Neuron (in vitro differentiated cells): ENCODE results near the gene PPP6R2.
"Not testable (repeated sequence)": the region's sequence is repeated elsewhere in the genome, so short reads cannot be mapped to it uniquely, and the experiment has no call there.

Source experiments
- H2AFZ ChIP-seq: one replicate; pipeline ENCODE4 v1.6.1; 2013; ENCODE audit warnings: low read depth, mild to moderate bottlenecking, inconsistent platforms, low read length, moderate library complexity
- H3K27me3 ChIP-seq: one replicate; pipeline ENCODE4 v1.6.1; 2013; ENCODE audit warnings: low read length; ENCODE audit not compliant: insufficient read depth
- H3K36me3 ChIP-seq: one replicate; pipeline ENCODE4 v1.6.1; 2013; ENCODE audit warnings: low read length; ENCODE audit not compliant: insufficient read depth
- H3K4me1 ChIP-seq: one replicate; pipeline ENCODE4 v1.6.1; 2013; ENCODE audit warnings: low read length; ENCODE audit not compliant: insufficient read depth
- H3K4me3 ChIP-seq: 2 replicates; pipeline ENCODE4 v1.5.1; 2013; ENCODE audit warnings: mild to moderate bottlenecking, low read length, moderate library complexity
- H3K9me3 ChIP-seq: one replicate; pipeline ENCODE4 v1.6.1; 2013; ENCODE audit warnings: low read length

Gene PPP6R2

DNA sequence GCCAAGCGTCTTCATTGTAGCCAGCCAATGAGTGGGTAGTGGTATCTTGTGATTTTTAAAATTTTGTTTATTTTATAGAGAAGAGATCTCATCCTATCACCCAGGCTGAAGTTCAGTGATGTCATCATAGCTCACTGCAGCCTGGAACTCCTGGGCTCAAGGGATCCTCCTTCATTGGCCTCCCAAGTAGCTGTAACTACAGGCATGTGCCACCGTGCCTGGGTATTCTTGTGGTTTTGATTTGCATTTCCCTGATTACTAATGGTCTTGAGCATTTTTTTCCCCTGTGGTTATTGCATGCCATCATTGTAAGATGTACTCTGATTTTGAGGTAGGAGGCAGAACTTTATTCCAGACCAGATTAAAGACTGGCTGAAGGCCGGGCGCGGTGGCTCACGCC lies 13.9 kb upstream of the PPP6R2 start:
- no peaks in the 10 kb centered on the region for H3K27me3 ChIP-seq
- no peak overlapping the region for H2AFZ ChIP-seq
- H3K9me3 ChIP-seq, result no peaks in the 10 kb centered on the region
- H3K4me3 ChIP-seq, result no peak overlapping the region
- peaks cover 18% of the 10 kb centered on the region for H3K4me1 ChIP-seq
- no peaks in the 10 kb centered on the region for H3K36me3 ChIP-seq

- not testable (repeated sequence) for H2AFZ ChIP-seq, H3K4me3 ChIP-seq
Measured at GRCh38 chr22:50334433-50334832, 8.7 kb upstream of the PPP6R2 start.

DNA sequence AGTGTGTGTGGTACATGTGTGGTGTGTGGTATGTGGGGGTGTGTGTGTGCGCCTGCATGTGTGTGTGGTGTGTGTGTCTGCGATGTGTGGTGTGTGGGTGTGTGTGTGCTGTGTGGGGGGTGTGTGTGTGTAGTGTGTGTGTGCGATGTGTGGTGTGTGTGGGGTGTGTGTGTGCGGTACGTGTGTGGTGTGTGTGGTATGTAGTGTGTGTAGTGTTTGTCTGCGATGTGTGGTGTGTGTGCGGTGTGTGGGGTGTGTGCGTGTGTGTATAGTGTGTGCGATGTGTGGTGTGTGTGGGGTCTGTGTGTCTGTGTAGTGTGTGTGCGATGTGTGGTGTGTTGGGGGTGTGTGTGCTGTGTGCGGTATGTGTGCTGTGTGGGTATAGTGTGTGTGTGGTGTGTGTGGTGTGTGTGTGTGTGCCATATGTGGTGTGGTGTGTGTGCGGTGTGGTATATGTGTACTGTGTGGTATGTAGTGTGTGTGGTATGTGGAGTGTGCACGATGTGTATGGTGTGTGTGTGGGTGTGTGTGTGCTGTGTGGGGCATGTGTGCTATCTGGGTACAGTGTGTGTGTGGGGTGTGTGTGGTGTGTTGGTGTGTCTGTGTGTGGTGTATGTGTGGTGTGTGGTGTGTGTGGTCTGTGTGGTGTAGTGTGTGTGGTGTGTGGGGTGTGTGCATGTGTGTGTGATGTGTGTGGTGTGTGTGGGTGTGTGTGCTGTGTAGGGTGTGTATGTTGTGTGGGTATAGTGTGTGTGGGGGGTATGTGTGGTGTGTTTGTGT lies 5.7 kb upstream of the PPP6R2 start:
- Histone ChIP-seq H3K9me3 (no peaks in the 10 kb centered on the region), H3K4me3 (no peak overlapping the region), H3K36me3 (no peaks in the 10 kb centered on the region), H3K4me1 (peaks cover 4% of the 10 kb centered on the region), H2AFZ (no peak overlapping the region), H3K27me3 (no peaks in the 10 kb centered on the region)

More at GRCh38 chr22:50334433-50334832, 8.7 kb upstream of the PPP6R2 start:
- not testable (repeated sequence) for H3K27me3 ChIP-seq, H3K4me1 ChIP-seq, H3K9me3 ChIP-seq, H3K36me3 ChIP-seq

DNA sequence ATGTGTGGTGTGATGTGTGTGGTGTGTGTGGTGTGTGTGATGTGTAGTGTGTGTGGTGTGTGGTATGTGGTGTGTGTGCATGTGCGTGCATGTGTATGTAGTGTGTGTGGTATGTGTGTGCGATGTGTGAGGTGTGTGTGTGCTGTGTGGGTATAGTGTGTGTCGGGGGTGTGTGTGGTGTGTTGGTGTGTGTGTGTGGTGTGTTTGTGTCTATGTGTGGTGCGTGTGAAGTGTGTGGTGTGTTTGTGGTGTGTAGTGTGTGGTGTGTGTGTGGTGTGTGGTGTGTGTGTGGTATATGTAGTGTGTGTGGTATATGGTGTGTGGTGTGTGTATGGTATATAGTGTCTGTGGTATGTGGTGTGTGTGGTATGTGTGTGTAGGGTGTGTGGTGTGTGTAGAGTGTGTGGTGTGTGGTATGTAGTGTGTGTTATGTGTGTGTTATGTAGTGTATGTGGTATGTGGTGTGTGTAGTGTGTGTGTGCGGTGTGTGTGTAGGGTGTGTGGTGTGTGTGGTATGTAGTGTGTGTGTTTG lies 5.0 kb upstream of the PPP6R2 start:
- Histone ChIP-seq H3K4me3 (no peak overlapping the region), H3K9me3 (no peaks in the 10 kb centered on the region), H3K4me1 (peaks cover 6% of the 10 kb centered on the region), H2AFZ (no peak overlapping the region), H3K27me3 (no peaks in the 10 kb centered on the region), H3K36me3 (no peaks in the 10 kb centered on the region)

DNA sequence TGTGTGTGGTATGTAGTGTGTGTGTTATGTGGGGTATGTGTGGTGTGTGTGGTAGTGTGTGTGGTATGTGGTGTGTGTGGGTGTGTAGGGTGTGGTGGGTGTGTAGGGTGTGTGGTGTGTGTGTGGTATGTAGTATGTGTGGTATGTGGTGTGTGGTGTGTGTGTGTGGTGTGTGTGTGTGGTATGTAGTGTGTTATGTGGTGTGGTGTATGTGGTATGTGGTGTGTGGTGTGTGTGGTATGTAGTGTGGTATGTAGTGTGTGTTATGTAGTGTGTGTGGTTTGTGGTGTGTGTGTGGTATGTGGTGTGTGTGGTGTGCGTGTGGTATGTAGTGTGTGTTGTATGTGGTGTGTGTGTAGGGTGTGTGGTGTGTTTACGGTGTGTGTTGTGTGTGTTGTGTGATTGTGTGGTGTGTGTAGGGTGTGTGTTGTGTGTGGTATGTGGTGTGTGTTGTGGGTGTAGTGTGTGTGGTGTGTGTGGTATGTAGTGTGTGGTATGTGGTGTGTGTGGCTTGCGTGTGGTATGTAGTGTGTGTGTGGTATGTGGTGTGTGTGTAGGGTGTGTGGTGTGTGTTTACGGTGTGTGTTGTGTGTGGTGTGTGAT lies 4.2 kb upstream of the PPP6R2 start:
- no peaks in the 10 kb centered on the region for H3K36me3 ChIP-seq
- H3K4me3 ChIP-seq, result no peak overlapping the region
- H3K9me3 ChIP-seq, result no peaks in the 10 kb centered on the region
- H2AFZ ChIP-seq, result no peak overlapping the region
- H3K27me3 ChIP-seq, result no peaks in the 10 kb centered on the region
- H3K4me1 ChIP-seq, result peaks cover 6% of the 10 kb centered on the region

DNA sequence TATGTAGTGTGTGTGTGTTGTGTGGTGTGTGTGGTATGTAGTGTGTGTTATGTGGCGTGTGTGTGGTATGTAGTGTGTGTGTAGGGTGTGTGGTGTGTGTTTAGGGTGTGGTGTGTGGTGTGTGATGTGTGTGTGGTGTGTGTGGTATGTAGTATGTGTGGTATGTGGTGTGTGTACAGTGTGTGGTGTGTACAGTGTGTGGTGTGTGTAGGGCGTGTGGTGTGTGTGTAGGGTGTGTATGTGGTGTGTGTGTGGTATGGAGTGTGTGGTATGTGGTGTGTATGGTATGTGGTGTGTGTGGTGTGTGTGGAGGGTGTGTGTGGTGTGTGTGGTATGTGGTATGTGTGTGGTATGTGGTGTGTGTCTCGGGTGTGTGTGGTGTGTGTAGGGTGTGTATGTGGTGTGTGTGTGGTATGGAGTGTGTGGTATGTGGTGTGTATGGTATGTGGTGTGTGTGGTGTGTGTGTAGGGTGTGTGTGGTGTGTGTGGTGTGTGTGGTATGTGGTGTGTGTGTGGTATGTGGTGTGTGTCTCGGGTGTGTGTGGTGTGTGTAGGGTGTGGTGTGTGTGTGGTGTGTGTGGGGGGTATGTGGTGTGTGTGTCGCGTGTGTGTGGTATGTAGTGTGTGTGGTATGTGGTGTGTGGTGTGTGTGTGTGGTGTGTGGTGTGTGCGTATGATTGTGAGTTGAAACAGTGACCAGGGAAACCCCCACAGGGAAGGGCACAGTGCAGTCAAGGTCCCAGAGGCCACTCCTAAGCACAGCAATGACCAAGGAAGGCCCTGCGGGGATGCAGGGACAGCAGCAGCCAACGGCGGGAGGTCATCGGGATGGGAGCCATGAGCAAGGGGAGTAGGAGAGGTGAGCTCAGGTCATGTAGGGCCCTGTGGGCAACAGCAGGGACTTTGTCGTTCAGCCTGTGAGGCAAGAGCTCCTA lies 2.9 kb upstream of the PPP6R2 start:
- H3K9me3 ChIP-seq, result no peaks in the 10 kb centered on the region
- no peak overlapping the region for H2AFZ ChIP-seq
- H3K27me3 ChIP-seq, result no peaks in the 10 kb centered on the region
- peaks cover 6% of the 10 kb centered on the region for H3K4me1 ChIP-seq
- H3K4me3 ChIP-seq, result no peak overlapping the region
- no peaks in the 10 kb centered on the region for H3K36me3 ChIP-seq

DNA sequence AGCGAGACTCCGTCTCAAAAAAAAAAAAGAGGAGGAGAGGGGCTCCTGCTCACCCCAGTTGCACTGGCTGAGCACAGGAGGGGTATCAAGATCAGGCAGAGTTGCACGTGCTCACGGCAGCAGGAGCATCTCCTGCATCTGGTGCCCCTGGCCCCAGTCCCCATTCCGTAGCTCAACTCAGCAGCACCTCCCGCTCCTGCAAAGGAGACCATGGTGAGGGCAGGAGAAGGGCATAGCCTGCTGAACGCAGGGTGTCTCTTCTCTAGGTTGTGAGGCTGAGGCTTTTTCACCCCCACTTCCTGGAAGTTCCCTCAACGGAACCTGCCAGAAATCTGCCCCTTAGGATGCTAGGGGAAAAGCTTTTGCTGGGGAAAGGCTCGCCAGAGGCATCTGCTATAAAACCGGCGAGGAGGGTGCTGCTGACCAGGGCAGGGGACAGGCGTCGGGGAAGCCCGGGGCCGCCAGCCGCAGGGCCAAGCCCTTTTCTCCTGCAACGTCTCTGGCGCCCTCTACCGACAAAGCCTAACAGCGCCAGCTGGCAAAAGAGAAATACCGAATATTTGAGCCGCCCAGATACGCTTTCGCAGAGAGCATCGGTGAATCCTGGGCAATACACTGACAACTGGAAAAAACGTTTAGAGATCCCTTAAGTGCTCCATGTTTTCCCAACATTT lies 1.0 kb upstream of the PPP6R2 start:
- Histone ChIP-seq H2AFZ (peak overlapping the region; percentile 78), H3K27me3 (no peaks in the 10 kb centered on the region), H3K9me3 (no peaks in the 10 kb centered on the region), H3K4me3 (peak overlapping the region; percentile 84), H3K36me3 (peaks cover 1% of the 10 kb centered on the region), H3K4me1 (peaks cover 6% of the 10 kb centered on the region)

DNA sequence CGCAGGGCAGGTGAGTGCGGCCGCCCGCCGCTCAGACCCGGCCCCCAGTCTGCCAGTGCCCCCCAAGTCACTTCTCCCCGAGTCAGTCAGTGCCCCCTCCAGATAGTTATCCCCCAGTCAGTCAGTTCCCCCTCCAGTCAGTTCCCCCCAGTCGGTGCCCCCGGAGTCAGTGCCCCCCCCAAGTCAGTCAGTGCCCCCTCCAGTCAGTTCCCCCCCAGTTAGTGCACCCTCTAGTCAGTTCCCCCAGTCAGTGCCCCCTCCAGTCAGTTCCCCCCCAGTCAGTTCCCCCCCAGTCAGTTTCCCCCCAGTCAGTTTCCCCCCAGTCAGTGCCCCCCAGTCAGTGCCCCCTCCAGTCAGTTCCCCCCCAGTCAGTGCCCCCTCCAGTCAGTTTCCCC lies 411 bp downstream of the PPP6R2 start:
- Histone ChIP-seq H3K36me3 (peaks cover 14% of the 10 kb centered on the region), H2AFZ (no peak overlapping the region), H3K27me3 (no peaks in the 10 kb centered on the region), H3K9me3 (no peaks in the 10 kb centered on the region), H3K4me3 (peak overlapping the region; percentile 84), H3K4me1 (peaks cover 6% of the 10 kb centered on the region)

DNA sequence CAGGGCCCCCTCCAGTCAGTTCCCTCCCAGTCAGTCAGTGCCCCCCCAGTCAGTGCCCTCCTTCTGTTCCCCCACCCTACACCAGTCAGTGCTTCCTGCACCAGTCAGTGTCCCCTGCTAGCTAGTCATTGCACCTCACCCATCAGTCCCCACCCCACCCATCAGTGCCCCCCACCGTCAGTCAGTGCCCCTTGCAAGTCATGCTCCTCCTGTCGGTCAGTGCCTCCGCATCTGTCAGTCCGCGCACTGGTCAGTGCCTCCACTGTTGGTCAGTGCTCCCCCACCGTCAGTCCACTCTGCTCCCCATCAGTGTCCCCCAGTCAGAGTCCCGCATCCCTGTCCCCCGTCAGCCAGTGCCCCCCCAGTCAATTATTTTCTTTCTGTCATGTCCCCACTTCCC lies 3.3 kb downstream of the PPP6R2 start:
- Histone ChIP-seq H3K4me1 (peaks cover 6% of the 10 kb centered on the region), H3K9me3 (no peaks in the 10 kb centered on the region), H3K4me3 (no peak overlapping the region), H2AFZ (no peak overlapping the region), H3K27me3 (no peaks in the 10 kb centered on the region), H3K36me3 (peaks cover 14% of the 10 kb centered on the region)

GRCh38 chr22:50347157-50347556 lies 4.0 kb downstream of the PPP6R2 start:
- no peaks in the 10 kb centered on the region for H3K27me3 ChIP-seq
- no peaks in the 10 kb centered on the region for H3K9me3 ChIP-seq
- H3K36me3 ChIP-seq, result peaks cover 15% of the 10 kb centered on the region
- H2AFZ ChIP-seq, result no peak overlapping the region
- peaks cover 3% of the 10 kb centered on the region for H3K4me1 ChIP-seq
- no peak overlapping the region for H3K4me3 ChIP-seq

- Histone ChIP-seq H3K27me3 (no peaks in the 10 kb centered on the region), H3K4me3 (no peak overlapping the region), H2AFZ (no peak overlapping the region)
Measured at GRCh38 chr22:50348058-50348457, 4.9 kb downstream of the PPP6R2 start.

GRCh38 chr22:50356186-50356585 lies 13.1 kb downstream of the PPP6R2 start:
- peaks cover 2% of the 10 kb centered on the region for H3K9me3 ChIP-seq
- H3K36me3 ChIP-seq, result peaks cover 24% of the 10 kb centered on the region
- H2AFZ ChIP-seq, result no peak overlapping the region
- no peaks in the 10 kb centered on the region for H3K4me1 ChIP-seq
- H3K4me3 ChIP-seq, result no peak overlapping the region
- no peaks in the 10 kb centered on the region for H3K27me3 ChIP-seq

More at GRCh38 chr22:50348058-50348457, 4.9 kb downstream of the PPP6R2 start:
- Histone ChIP-seq H3K4me1 (no peaks in the 10 kb centered on the region), H3K36me3 (peaks cover 22% of the 10 kb centered on the region), H3K9me3 (no peaks in the 10 kb centered on the region)
